Adrenal gland (tissue), 12 donors: ENCODE results near the gene TPI1. TPM values are rescaled to one million over a fixed set of nuclear protein-coding genes. Genes with fewer than 3 reads are reported as not detected.
A peak's percentile ranks its signal among the peaks of the same experiment; 100 is the strongest.

Source experiments
- DNase-seq, 7 donors: peaks; one replicate each; pipeline ENCODE4 v3.0.0-alpha.2; 2019 to 2020
- H3K27ac ChIP-seq, 5 donors: fragments of 200-600 bp; sonication (generic) in 4 of 5; 1 replicate in 3 of 5; 2 replicates in 2 of 5; pipeline versions ENCODE4 v1.5.1 to v1.8.0; 2016 to 2020; ENCODE audit warnings: mild to moderate bottlenecking in 1 of 5
- H3K27me3 ChIP-seq: fragments of 200-600 bp; 2 replicates; pipeline ENCODE4 v1.8.0; 2021
- H3K36me3 ChIP-seq, 2 donors: fragments of 200-600 bp; replicated peaks in 1 of 2; 1 replicate in 1 of 2; 2 replicates in 1 of 2; pipeline versions ENCODE4 v1.5.1 to v1.8.0; 2018 to 2022
- H3K4me1 ChIP-seq, 2 donors: fragments of 200-600 bp; replicated peaks in 1 of 2; 1 replicate in 1 of 2; 2 replicates in 1 of 2; pipeline versions ENCODE4 v1.5.1 to v1.8.0; 2018 to 2021
- H3K4me3 ChIP-seq, 4 donors: fragments of 200-600 bp; sonication (generic) in 3 of 4; one replicate each; pipeline ENCODE4 v1.5.1; 2016 to 2018
- H3K9me3 ChIP-seq, 3 donors: fragments of 200-600 bp; sonication (generic) in 1 of 3; replicated peaks in 1 of 3; 1 replicate in 2 of 3; 2 replicates in 1 of 3; pipeline versions ENCODE4 v1.5.1 to v1.8.0; 2016 to 2021
- POLR2A ChIP-seq, 2 donors: fragments of 450-650 bp; IDR thresholded peaks; one replicate each; pipeline ENCODE4 v1.6.1; 2017; ENCODE audit warnings: antibody characterized with exemption in 2 of 2, mild to moderate bottlenecking in 2 of 2, moderate library complexity in 1 of 2
- WGBS, 4 donors: extraction: QIAGEN DNeasy Blood & Tissue Kit in 2 of 4; methylation state at CpG; one replicate each; pipeline versions ENCODE4 v1.1.5 to v1.1.7; 2013 to 2017; 5-methylcytosine and 5-hydroxymethylcytosine counted together
- intact Hi-C, 2 donors: fragments of 100-400 bp; cut with DNase I; formaldehyde crosslinking; loops; one replicate each; pipeline versions ENCODE4 v1.14.1 to v1.15.0; 2022 to 2023
- polyA plus RNA-seq, 3 donors: library from polyadenylated mRNA; stranded (reverse); fragments of 200-250 nt in 2 of 3; fragments of 350-450 nt in 1 of 3; fragmentation: Illumina TruSeq in 1 of 3; extraction: RNeasy Lipid Tissue Mini Kit (QIAGEN cat#74804) in 1 of 3; gene quantifications; one replicate each; pipeline ENCODE4 v1.2.3, GENCODE V29; 2013 to 2014
- total RNA-seq, 9 donors: library from RNA; depleted of rRNA in 4 of 9; stranded (reverse); fragments of >200 nt in 4 of 9; fragments of 120-200 nt in 1 of 9; fragmentation: NEBNext Ultra II Directional in 1 of 9; extraction: Animal tissue kit (Norgen Biotek cat#: 25700) in 1 of 9; gene quantifications; one replicate each; pipeline versions ENCODE4 v1.1.0 to v1.2.4, GENCODE V29; 2013 to 2023
- TF ChIP-seq, protein P1 (sequence below), 6 experiments: fragments of 450-650 bp in 4 of 6; fragments of 200-600 bp in 2 of 6; sonication (generic) in 1 of 6; IDR thresholded peaks; 1 replicate in 5 of 6; 2 replicates in 1 of 6; pipeline versions ENCODE4 v1.5.1 to v1.8.0; 2016 to 2021; ENCODE audit warnings: antibody characterized with exemption in 6 of 6, mild to moderate bottlenecking in 2 of 6, moderate library complexity in 1 of 6
- donor health status: healthy with polysubstance abuse.
- donor health status: Bipolar disorder and iron deficiency.
- donor health status: DM: yes; HTN: yes; CAD: no.
- donor health status: DM: no; HTN: no; CAD: no.
- donor health status: DM: no; HTN: no; CAD: no.
- donor health status: DM: yes; HTN: yes; CAD: no.

The TPI1 gene
- total and polyA plus RNA-seq, 12 donors, result 241 to 2,322 (median 783) TPM

DNA sequence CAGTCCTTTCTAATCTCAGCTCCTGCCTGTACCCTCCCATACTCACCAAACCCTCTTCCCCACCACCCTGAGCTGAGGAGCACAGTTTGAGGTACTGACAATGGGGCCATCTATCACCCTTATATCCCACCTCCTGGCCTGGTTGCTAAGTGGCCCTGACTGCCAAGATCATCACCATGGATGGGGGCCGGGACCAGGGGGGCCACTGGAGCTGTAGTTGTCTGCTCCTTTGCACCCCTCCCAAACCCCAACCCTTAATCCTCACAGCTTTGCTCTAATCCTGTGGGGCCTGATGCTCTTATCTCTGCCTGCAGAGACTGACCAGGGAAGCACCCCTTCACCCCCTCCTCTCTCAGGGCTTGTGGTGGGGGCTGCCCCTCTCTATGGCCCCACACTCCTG lies 27.0 kb upstream of the TPI1 start:
- peaks cover 0 to 21% of the 10 kb centered on the region in 2 donors for H3K36me3 ChIP-seq
- 31 to 62% (median 50%) methylated on average over 1 of the region's 1 CpG for WGBS, 4 donors

GRCh38 chr12:6840761-6841515 lies 26.4 kb upstream of the TPI1 start, which contains the start of gene GNB3:
Gene GNB3 (plus strand): TSS chr12:6840925. CDS start chr12:6841288, 363 bp downstream.
- TF ChIP-seq, protein P1, sequence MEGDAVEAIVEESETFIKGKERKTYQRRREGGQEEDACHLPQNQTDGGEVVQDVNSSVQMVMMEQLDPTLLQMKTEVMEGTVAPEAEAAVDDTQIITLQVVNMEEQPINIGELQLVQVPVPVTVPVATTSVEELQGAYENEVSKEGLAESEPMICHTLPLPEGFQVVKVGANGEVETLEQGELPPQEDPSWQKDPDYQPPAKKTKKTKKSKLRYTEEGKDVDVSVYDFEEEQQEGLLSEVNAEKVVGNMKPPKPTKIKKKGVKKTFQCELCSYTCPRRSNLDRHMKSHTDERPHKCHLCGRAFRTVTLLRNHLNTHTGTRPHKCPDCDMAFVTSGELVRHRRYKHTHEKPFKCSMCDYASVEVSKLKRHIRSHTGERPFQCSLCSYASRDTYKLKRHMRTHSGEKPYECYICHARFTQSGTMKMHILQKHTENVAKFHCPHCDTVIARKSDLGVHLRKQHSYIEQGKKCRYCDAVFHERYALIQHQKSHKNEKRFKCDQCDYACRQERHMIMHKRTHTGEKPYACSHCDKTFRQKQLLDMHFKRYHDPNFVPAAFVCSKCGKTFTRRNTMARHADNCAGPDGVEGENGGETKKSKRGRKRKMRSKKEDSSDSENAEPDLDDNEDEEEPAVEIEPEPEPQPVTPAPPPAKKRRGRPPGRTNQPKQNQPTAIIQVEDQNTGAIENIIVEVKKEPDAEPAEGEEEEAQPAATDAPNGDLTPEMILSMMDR (IDR thresholded peaks at IDR 0.05), result no peak
- TF ChIP-seq POLR2A (IDR thresholded peaks at IDR 0.05), result no peak

More for the DNA sequence above, 27.0 kb upstream of the TPI1 start:
- intact Hi-C loops, result no loop called here
- H3K9me3 ChIP-seq, result no peaks in the 10 kb centered on the region
- no peak for DNase-seq
- H3K4me3 ChIP-seq, result no peak overlapping the region
- TF ChIP-seq, protein P1 (IDR thresholded peaks at IDR 0.05), result no peak
- TF ChIP-seq POLR2A (IDR thresholded peaks at IDR 0.05), result no peak
- H3K27ac ChIP-seq, result no peak overlapping the region
- H3K27me3 ChIP-seq, result no peaks in the 10 kb centered on the region
- H3K4me1 ChIP-seq, result no peaks in the 10 kb centered on the region

DNA sequence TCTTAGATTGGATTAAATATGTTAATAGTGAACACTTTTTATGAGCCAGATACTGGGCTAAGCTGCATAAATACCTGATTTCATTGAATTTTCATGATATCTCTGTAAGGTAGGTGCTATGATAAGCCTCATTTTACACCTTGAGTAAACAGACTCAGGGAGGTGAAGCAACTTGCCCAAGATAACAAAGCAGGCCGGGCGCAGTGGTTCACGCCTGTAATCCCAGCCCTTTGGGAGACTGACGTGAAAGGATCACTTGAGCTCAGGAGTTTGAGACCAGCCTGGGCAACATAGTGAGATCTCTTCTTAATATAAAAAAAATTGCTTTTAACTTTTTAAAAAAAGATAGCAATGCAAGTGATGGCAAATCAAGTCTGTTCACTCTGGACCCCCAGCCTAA lies 25.3 kb upstream of the TPI1 start:
- no peak overlapping the region for H3K27ac ChIP-seq

More at GRCh38 chr12:6840761-6841515, 26.4 kb upstream of the TPI1 start, which contains the start of gene GNB3:
- Histone ChIP-seq H3K36me3 (peaks cover 0 to 21% of the 10 kb centered on the region in 2 donors), H3K27me3 (no peaks in the 10 kb centered on the region), H3K4me1 (no peaks in the 10 kb centered on the region), H3K9me3 (no peaks in the 10 kb centered on the region), H3K4me3 (no peak within 1 kb of the TSS), H3K27ac (no peak within 1 kb of the TSS)
- intact Hi-C loops, result no loop called here
- DNase-seq, result peak in 1 of 7 donors; percentile 77
- 68 to 84% (median 75%) methylated on average over 11 to 24 of the region's 24 CpGs for whole genome bisulfite sequencing, 4 donors

More for the DNA sequence above, 25.3 kb upstream of the TPI1 start:
- Histone ChIP-seq H3K9me3 (no peaks in the 10 kb centered on the region), H3K4me1 (no peaks in the 10 kb centered on the region), H3K36me3 (peaks cover 0 to 21% of the 10 kb centered on the region in 2 donors), H3K27me3 (no peaks in the 10 kb centered on the region), H3K4me3 (no peak overlapping the region)
- no peak for TF ChIP-seq POLR2A (IDR thresholded peaks at IDR 0.05)
- TF ChIP-seq, protein P1 (IDR thresholded peaks at IDR 0.05), result no peak
- DNase-seq, result no peak
- intact Hi-C loops, result no loop called here
- WGBS, 4 donors, result 86 to 100% (median 89%) methylated on average over 4 of the region's 4 CpGs
